ENCODE data around the gene DCAF4L1. TPM values are rescaled to one million over a fixed set of nuclear protein-coding genes. Genes with fewer than 3 reads are reported as not detected.

The DCAF4L1 gene, protein sequence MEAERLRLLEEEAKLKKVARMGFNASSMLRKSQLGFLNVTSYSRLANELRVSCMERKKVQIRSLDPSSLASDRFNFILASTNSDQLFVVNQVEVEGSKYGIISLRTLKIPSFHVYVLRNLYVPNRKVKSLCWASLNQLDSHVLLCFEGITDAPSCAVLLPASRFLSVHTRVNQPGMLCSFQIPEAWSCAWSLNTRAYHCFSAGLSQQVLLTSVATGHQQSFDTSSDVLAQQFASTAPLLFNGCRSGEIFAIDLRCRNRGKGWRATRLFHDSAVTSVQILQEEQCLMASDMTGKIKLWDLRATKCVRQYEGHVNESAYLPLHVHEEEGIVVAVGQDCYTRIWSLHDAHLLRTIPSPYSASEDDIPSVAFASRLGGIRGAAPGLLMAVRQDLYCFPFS
- 0.07 TPM for polyA plus RNA-seq (2013, experiment 1 of 4)
- 0.09 TPM for polyA plus RNA-seq (2013, experiment 2 of 4)
- polyA plus RNA-seq (2013, experiment 3 of 4) = not detected
- not detected for polyA plus RNA-seq (2013, experiment 4 of 4)

DNA sequence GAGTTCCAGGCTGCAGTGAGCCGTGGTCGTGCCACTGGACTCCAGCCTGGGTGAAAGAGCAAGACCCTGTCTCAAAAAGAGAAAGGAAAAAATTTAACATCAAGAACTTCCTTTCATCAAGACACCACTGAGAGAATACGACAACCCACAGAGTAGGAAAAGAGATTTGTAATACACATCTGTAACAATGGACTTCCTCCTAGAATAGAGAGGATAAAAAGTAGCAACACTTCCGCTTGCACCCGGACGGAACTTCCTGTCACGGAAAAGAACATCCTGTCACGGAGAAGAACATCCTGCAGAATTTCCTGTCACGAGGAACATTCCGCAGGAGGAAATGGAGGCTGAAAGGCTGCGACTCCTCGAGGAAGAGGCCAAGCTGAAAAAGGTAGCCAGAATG lies at the start of gene DCAF4L1:
TSS of gene DCAF4L1 (plus strand) at position 301 of the 400 bp plus-strand sequence. CDS start at position 338, 37 bp downstream.
- H3K36me3 ChIP-seq (ENCODE audit: control insufficient read depth, insufficient read depth, low read length) = no peaks in the 10 kb centered on the region
- no peaks in the 10 kb centered on the region for H3K4me1 ChIP-seq (ENCODE audit: control insufficient read depth, insufficient read depth, low read length)
- H3K27me3 ChIP-seq (ENCODE audit: control insufficient read depth, insufficient read depth, low read length, poor library complexity, severe bottlenecking) = no peaks in the 10 kb centered on the region
- WGBS, 2 experiments = 96% methylated on average over 11 to 12 of the region's 12 CpGs
- H3K4me3 ChIP-seq (ENCODE audit: insufficient read depth, low read depth, low read length) = no peak within 1 kb of the TSS
- H3K27ac ChIP-seq (ENCODE audit: insufficient read depth, low read depth, low read length, poor library complexity, severe bottlenecking) = no peak within 1 kb of the TSS
- no peaks in the 10 kb centered on the region for H3K9me3 ChIP-seq (ENCODE audit: control insufficient read depth, low read length)

DNA sequence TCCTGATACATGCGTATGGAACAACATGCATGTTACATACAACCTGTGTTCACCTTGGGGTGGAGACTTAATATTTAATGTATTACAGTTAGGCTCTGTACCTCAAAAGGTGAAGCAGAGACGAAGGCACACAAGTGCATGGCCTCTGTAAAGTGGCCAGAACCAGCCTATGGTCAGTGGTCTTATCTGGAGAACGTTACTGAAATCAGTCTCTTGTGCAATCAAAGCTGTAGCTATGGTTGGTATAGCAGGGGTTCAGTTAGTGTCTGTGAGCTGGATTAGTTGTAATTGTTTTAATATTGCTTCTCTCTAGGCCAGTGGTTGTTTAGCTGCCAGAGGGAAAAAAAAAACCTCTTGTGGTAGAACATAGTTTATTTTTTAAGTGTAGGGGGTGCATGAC lies 48.6 kb upstream of the DCAF4L1 start:
- Histone ChIP-seq H3K27me3 (ENCODE audit: control insufficient read depth, insufficient read depth, low read length, poor library complexity, severe bottlenecking) (no peaks in the 10 kb centered on the region), H3K36me3 (ENCODE audit: control insufficient read depth, insufficient read depth, low read length) (no peaks in the 10 kb centered on the region), H3K4me1 (ENCODE audit: control insufficient read depth, insufficient read depth, low read length) (peaks cover 5% of the 10 kb centered on the region), H3K27ac (ENCODE audit: insufficient read depth, low read depth, low read length, poor library complexity, severe bottlenecking) (no peak overlapping the region), H3K4me3 (ENCODE audit: insufficient read depth, low read depth, low read length) (no peak overlapping the region), H3K9me3 (ENCODE audit: control insufficient read depth, low read length) (no peaks in the 10 kb centered on the region)
- 86 to 90% methylated on average over 3 of the region's 3 CpGs for WGBS, 2 experiments

DNA sequence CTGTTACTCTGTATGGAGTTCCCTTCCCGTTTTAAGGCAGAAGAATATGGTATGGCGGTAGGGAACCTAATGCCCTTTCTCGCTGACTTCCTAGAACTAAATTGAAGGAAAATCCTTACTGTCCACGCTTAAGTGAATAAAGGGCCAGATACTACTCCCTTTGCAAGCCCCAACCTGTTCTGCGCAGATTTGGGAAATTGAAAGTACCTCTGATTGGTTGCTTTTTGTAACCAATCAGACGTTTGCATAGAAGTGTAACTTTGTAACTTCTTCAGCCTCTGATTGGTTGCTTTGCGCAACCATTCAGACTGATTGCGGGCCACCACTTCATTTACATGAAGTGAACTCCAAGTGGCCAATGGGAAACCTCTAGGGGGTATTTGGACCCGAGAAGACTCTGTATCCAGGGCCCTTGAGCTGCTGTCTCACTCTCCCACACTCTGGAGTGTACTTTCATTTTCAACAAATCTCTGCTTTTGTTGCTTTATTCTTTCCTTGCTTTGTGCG lies 47.5 kb upstream of the DCAF4L1 start:
- Histone ChIP-seq H3K27me3 (ENCODE audit: control insufficient read depth, insufficient read depth, low read length, poor library complexity, severe bottlenecking) (no peaks in the 10 kb centered on the region), H3K27ac (ENCODE audit: insufficient read depth, low read depth, low read length, poor library complexity, severe bottlenecking) (no peak overlapping the region), H3K36me3 (ENCODE audit: control insufficient read depth, insufficient read depth, low read length) (peaks cover 1% of the 10 kb centered on the region), H3K9me3 (ENCODE audit: control insufficient read depth, low read length) (no peaks in the 10 kb centered on the region), H3K4me3 (ENCODE audit: insufficient read depth, low read depth, low read length) (no peak overlapping the region), H3K4me1 (ENCODE audit: control insufficient read depth, insufficient read depth, low read length) (peaks cover 5% of the 10 kb centered on the region)
- WGBS, 2 experiments = 93 to 94% methylated on average over 10 of the region's 10 CpGs

DNA sequence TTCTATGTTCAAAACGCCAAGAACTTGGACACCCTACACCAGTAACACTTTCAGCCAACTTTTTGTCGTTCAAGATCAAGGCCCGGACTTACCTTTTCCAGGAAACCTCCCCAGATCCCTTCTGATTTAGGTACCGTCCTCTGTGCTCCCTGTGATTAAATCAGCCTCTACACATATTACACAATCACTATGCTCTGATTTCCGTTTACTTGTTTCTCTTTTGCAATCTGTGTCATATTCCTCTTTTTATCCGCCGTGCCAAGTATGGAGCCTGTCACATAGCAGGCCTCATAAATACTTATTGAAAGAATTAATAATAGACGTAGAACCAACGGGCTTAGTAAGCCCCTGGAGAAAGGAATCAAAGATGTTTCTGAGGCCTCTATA lies 47.0 kb upstream of the DCAF4L1 start:
- Histone ChIP-seq H3K4me1 (ENCODE audit: control insufficient read depth, insufficient read depth, low read length) (peaks cover 5% of the 10 kb centered on the region), H3K4me3 (ENCODE audit: insufficient read depth, low read depth, low read length) (peak overlapping the region; percentile 92), H3K9me3 (ENCODE audit: control insufficient read depth, low read length) (no peaks in the 10 kb centered on the region), H3K27ac (ENCODE audit: insufficient read depth, low read depth, low read length, poor library complexity, severe bottlenecking) (no peak overlapping the region), H3K36me3 (ENCODE audit: control insufficient read depth, insufficient read depth, low read length) (peaks cover 5% of the 10 kb centered on the region), H3K27me3 (ENCODE audit: control insufficient read depth, insufficient read depth, low read length, poor library complexity, severe bottlenecking) (no peaks in the 10 kb centered on the region)
- 89% methylated on average over 9 of the region's 9 CpGs for WGBS, 2 experiments

DNA sequence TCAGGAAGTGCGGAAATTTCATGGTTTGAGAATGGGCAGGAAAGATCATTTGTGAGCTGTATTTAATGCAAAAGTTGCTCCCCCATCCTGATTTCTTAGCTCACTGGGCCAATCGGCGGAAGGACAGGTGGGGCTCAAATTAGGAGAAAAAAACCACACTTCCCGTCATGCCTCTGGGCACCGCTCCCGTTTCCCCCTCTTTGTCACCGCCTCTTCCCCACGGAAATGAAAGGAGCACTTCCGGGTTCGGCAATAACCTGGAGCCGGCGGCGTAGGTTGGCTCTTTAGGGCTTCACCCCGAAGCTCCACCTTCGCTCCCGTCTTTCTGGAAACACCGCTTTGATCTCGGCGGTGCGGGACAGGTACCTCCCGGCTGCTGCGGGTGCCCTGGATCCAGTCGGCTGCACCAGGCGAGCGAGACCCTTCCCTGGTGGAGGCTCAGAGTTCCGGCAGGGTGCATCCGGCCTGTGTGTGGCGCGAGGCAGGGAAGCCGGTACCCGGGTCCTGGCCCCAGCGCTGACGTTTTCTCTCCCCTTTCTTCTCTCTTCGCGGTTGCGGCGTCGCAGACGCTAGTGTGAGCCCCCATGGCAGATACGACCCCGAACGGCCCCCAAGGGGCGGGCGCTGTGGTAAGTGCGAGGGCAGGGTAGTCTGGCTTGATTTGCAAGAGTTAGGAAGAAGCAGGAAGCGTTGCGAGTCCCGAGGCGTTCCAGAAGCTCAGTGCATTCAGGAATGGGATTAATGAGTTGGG lies 46.5 kb upstream of the DCAF4L1 start, which contains the start of gene TMEM33:
TSS of gene TMEM33 (plus strand) at position 529 of the 751 bp plus-strand sequence. CDS start at position 585, 56 bp downstream.
- Histone ChIP-seq H3K36me3 (ENCODE audit: control insufficient read depth, insufficient read depth, low read length) (peaks cover 8% of the 10 kb centered on the region), H3K27me3 (ENCODE audit: control insufficient read depth, insufficient read depth, low read length, poor library complexity, severe bottlenecking) (no peaks in the 10 kb centered on the region), H3K4me1 (ENCODE audit: control insufficient read depth, insufficient read depth, low read length) (peaks cover 5% of the 10 kb centered on the region), H3K27ac (ENCODE audit: insufficient read depth, low read depth, low read length, poor library complexity, severe bottlenecking) (peak within 1 kb of the TSS; percentile 91), H3K9me3 (ENCODE audit: control insufficient read depth, low read length) (no peaks in the 10 kb centered on the region), H3K4me3 (ENCODE audit: insufficient read depth, low read depth, low read length) (peak within 1 kb of the TSS; percentile 92)
- WGBS, 2 experiments = 2 to 3% methylated on average over 49 of the region's 49 CpGs

DNA sequence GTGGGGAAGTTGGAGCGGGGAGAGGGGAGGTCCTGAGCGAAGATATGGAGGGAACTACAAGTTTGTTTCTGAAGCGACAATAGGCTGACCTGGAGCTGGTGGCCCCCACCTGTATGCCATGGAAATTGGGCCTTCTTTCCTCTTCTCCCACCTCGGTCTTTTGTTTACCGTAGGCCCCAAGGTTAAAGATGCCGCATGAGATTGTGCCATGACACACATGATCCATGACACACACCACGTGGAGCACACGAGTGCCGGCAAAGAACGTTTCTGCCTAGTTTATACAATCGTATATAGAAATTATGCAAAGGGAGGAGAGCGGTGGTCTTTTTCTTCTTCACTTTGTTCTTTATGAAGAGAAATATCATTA lies 45.9 kb upstream of the DCAF4L1 start:
- Histone ChIP-seq H3K9me3 (ENCODE audit: control insufficient read depth, low read length) (no peaks in the 10 kb centered on the region), H3K27ac (ENCODE audit: insufficient read depth, low read depth, low read length, poor library complexity, severe bottlenecking) (peak overlapping the region; percentile 91), H3K4me3 (ENCODE audit: insufficient read depth, low read depth, low read length) (peak overlapping the region; percentile 92), H3K27me3 (ENCODE audit: control insufficient read depth, insufficient read depth, low read length, poor library complexity, severe bottlenecking) (no peaks in the 10 kb centered on the region), H3K36me3 (ENCODE audit: control insufficient read depth, insufficient read depth, low read length) (peaks cover 8% of the 10 kb centered on the region), H3K4me1 (ENCODE audit: control insufficient read depth, insufficient read depth, low read length) (peaks cover 5% of the 10 kb centered on the region)
- WGBS, 2 experiments = 0 to 4% methylated on average over 6 to 12 of the region's 12 CpGs

DNA sequence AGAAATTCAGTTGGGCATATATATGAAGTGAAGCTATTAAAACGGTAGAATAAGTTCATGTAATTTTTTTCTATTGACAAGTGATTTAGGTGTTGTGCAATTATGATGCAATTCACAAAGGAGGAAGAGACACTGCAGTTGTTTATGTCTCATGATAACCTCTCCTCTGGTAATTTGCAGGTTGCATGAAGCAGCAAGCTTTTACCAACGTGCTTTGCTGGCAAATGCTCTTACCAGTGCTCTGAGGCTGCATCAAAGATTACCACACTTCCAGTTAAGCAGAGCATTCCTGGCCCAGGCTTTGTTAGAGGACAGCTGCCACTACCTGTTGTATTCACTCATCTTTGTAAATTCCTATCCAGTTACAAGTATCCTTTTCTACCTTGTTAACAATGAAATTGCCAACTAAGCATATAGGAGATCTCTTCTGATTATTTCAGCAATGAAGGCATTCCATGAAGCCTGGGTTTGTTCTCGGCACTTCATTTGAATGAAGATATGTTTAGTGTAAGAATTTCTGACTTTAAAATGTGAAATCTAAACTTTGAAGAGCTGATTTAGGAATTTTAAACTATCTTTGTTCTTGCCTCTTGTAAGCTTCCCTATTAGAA lies 42.4 kb upstream of the DCAF4L1 start:
- 75% methylated on average over 3 of the region's 3 CpGs for WGBS, 2 experiments

DNA sequence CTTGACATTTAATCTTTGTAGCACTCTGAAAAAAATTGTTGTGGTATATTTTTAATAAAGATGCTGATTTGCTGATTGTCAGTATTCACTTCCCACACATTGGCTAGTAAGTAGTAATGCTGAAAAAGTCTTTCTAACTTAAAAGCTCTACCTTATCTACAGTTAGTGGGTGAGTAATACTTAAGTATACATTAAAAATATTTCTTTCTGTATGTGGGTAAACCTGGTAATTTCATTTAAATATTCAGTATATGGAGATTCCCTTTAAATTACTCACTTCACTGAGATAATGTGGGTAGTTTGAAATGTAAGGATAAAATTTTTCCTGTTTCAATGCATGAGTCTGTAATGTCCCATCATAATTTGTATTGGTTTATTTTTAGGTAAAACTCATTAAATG lies 40.7 kb upstream of the DCAF4L1 start:
- peaks cover 16% of the 10 kb centered on the region for H3K36me3 ChIP-seq (ENCODE audit: control insufficient read depth, insufficient read depth, low read length)
- H3K27ac ChIP-seq (ENCODE audit: insufficient read depth, low read depth, low read length, poor library complexity, severe bottlenecking) = no peak overlapping the region
- no peak overlapping the region for H3K4me3 ChIP-seq (ENCODE audit: insufficient read depth, low read depth, low read length)
- H3K27me3 ChIP-seq (ENCODE audit: control insufficient read depth, insufficient read depth, low read length, poor library complexity, severe bottlenecking) = no peaks in the 10 kb centered on the region
- peaks cover 5% of the 10 kb centered on the region for H3K4me1 ChIP-seq (ENCODE audit: control insufficient read depth, insufficient read depth, low read length)
- no peaks in the 10 kb centered on the region for H3K9me3 ChIP-seq (ENCODE audit: control insufficient read depth, low read length)

More for the DNA sequence above, 42.4 kb upstream of the DCAF4L1 start:
- Histone ChIP-seq H3K27me3 (ENCODE audit: control insufficient read depth, insufficient read depth, low read length, poor library complexity, severe bottlenecking) (no peaks in the 10 kb centered on the region), H3K4me1 (ENCODE audit: control insufficient read depth, insufficient read depth, low read length) (peaks cover 5% of the 10 kb centered on the region), H3K36me3 (ENCODE audit: control insufficient read depth, insufficient read depth, low read length) (peaks cover 12% of the 10 kb centered on the region), H3K9me3 (ENCODE audit: control insufficient read depth, low read length) (no peaks in the 10 kb centered on the region), H3K4me3 (ENCODE audit: insufficient read depth, low read depth, low read length) (no peak overlapping the region), H3K27ac (ENCODE audit: insufficient read depth, low read depth, low read length, poor library complexity, severe bottlenecking) (no peak overlapping the region)

DNA sequence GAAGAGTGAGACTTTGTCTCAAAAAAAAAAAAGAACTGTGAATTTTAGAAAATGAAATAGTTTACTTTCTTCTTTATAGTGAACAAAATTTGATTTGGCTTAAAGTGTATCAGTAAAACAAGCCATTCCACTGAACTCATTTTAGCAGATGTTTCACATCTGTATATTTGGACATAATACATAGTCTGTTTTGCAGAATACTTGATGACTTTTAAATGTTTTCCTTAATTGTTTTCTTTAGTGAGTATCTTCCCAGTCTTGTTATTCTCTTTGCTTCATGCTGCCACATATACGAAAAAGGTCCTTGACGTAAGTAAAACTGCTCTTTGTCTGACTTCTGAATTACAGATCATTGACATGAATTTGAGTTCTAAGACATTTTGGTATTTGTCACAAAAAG lies 38.0 kb upstream of the DCAF4L1 start:
- Histone ChIP-seq H3K27ac (ENCODE audit: insufficient read depth, low read depth, low read length, poor library complexity, severe bottlenecking) (no peak overlapping the region), H3K27me3 (ENCODE audit: control insufficient read depth, insufficient read depth, low read length, poor library complexity, severe bottlenecking) (no peaks in the 10 kb centered on the region), H3K4me1 (ENCODE audit: control insufficient read depth, insufficient read depth, low read length) (no peaks in the 10 kb centered on the region), H3K4me3 (ENCODE audit: insufficient read depth, low read depth, low read length) (no peak overlapping the region), H3K36me3 (ENCODE audit: control insufficient read depth, insufficient read depth, low read length) (peaks cover 24% of the 10 kb centered on the region), H3K9me3 (ENCODE audit: control insufficient read depth, low read length) (no peaks in the 10 kb centered on the region)
- 91 to 100% methylated on average over 2 of the region's 2 CpGs for WGBS, 2 experiments

DNA sequence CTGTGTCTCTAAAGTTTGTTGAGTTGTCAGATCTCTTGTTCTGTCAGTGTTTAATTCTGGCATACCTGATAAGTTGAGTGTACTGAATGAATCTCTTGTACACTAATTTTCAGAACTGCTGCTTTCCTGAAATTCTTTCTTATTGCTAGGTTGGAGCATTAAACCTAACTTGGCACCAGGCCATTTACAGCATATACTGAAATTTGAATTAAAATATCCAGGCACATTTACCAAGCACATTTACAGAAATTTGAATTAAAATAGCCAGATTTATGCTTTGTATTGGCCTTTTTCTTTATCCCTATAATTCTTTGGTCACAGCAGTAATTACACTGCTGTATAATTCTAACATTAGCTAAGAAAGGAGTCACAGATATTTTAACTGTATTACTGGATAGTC lies 37.5 kb upstream of the DCAF4L1 start:
- Histone ChIP-seq H3K27ac (ENCODE audit: insufficient read depth, low read depth, low read length, poor library complexity, severe bottlenecking) (no peak overlapping the region), H3K4me3 (ENCODE audit: insufficient read depth, low read depth, low read length) (no peak overlapping the region), H3K36me3 (ENCODE audit: control insufficient read depth, insufficient read depth, low read length) (peaks cover 22% of the 10 kb centered on the region), H3K4me1 (ENCODE audit: control insufficient read depth, insufficient read depth, low read length) (no peaks in the 10 kb centered on the region), H3K27me3 (ENCODE audit: control insufficient read depth, insufficient read depth, low read length, poor library complexity, severe bottlenecking) (no peaks in the 10 kb centered on the region), H3K9me3 (ENCODE audit: control insufficient read depth, low read length) (no peaks in the 10 kb centered on the region)

All from ectodermal cell (in vitro differentiated cells).